GM12874 (cell line): ENCODE measurements around the gene IGF2.

Source experiments
- CTCF ChIP-seq: IDR thresholded peaks from 2 replicates; pipeline ENCODE4 v1.5.1; 2011; ENCODE audit warnings: low read depth, mild to moderate bottlenecking, control low read depth, low read length, moderate library complexity; ENCODE audit not compliant: insufficient read depth

Gene IGF2

GRCh38 chr11:2168286-2169004 is 29.3 kb upstream of the IGF2 start:
- no peak for TF ChIP-seq CTCF

GRCh38 chr11:2167141-2168045 is 28.2 kb upstream of the IGF2 start:
- TF ChIP-seq CTCF = no peak

GRCh38 chr11:2166091-2166851 is 27.1 kb upstream of the IGF2 start:
- peak; percentile 66 for TF ChIP-seq CTCF

GRCh38 chr11:2165571-2165970 is 26.4 kb upstream of the IGF2 start:
- no peak for TF ChIP-seq CTCF

GRCh38 chr11:2164861-2165555 is 25.8 kb upstream of the IGF2 start:
- no peak for TF ChIP-seq CTCF

GRCh38 chr11:2164081-2164480 is 24.9 kb upstream of the IGF2 start:
- no peak for TF ChIP-seq CTCF
